GM19238 (cell line): ENCODE measurements around the gene PIRT.
"Not testable (repeated sequence)": the region's sequence is repeated elsewhere in the genome, so short reads cannot be mapped to it uniquely, and the experiment has no call there.

Experiments
- DNase-seq: peaks from one replicate; pipeline ENCODE4 v3.0.0; 2011; ENCODE audit warnings: low spot score; ENCODE audit not compliant: insufficient read length

The PIRT gene

GRCh38 chr17:10837921-10838320 lies at the start of gene PIRT:
TSS of gene PIRT (minus strand) at chr17:10838087. CDS start at chr17:10825645, 12,442 bp downstream.
- no peak for DNase-seq

DNA sequence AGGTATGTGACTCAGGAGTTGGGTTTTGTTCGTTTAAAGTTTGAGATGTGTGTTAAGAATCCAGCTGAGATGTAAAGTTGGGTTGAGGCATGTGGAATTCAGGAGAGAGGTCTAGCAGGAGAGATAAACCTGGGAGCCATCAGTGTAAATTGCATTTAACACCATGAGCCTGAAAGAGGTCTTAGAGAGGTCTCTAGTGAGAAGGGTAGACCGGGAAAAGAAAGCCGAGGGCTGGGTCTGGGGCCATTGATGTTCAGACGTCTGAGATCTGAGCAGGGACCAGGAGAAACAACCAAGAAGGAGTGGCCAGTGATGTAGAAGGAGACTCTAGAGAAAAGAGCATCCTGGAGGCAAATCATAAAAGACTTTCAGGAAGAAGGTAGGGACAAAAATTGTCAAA lies 44.1 kb upstream of the PIRT start:
- DNase-seq, result no peak

GRCh38 chr17:10879190-10879836 lies 41.4 kb upstream of the PIRT start:
- no peak for DNase-seq

- DNase-seq, result peak; percentile 7
Observed at GRCh38 chr17:10875984-10876555, 38.2 kb upstream of the PIRT start.

DNA sequence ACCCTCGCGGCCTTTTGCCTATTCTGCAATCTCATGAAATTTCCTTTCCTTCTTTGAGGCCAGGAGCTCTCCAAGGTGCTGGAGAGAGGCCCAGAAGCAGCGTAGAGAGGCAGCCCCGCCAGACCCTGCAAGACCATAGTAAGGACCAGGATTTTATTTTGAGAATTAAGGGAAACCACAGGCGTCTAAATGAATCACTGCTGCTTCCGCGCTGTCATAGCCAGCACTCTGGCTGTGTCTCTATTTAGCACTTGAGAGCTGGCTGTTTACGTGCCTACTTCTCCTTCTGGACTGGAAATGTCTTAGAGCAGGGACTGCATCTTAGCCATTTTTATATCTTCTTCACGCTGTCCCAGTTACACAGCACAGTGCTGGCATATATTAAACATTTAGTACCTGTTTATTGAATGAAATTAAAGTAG lies 37.6 kb upstream of the PIRT start:
- no peak for DNase-seq

GRCh38 chr17:10871914-10872313 lies 34.0 kb upstream of the PIRT start:
- DNase-seq, result no peak

DNA sequence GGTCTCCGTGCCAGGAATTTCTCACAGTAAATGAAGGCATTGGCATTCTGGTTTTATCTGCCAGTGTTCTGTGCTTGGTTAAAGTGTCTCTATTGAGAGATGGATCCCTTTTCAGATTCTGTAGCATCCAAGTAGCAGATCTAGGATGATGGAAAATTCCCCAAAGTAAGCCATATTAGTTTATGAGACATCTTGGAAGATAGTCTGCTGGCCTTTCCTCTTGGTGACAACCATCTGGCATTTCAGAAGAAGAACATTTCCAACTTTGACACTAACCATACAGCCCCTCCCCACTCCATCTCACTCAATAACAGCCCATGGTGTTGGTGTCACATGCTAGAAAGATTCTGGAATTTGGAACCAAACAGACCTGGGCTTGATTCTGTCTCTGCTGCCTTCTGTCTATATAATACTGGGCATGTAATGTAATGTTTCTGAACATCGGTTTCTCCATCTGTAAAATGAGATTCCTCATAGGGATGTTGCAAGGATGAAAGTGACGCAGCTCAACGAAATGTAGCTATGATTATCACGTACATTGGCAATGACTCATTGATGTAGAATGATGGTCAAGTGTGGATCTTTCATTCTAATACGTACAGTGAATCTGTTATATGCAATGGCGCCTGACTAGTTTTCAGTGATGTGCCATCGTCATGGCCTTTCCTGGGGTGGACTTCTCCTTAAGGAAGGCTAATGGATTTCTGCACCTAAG lies 32.6 kb upstream of the PIRT start:
- no peak for DNase-seq

DNA sequence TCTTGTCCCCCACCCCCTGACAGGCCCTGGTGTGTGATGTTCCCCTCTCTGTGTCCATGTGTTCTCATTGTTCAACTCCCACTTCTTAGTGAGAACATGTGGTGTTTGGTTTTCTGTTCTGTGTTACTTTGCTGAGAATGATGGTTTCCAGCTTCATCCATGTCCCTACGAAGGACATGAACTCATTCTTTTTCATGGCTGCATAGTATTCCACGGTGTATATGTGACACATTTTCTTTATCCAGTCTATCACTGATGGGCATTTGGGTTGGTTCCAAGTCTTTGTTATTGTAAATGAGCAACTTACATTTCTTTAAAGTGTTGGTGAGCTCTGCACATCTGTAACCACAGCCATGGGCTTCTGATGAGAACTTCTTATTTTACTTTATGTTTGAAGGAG lies 30.9 kb upstream of the PIRT start:
- DNase-seq, result not testable (repeated sequence)

GRCh38 chr17:10859051-10859450 lies 21.2 kb upstream of the PIRT start:
- DNase-seq, result no peak

DNA sequence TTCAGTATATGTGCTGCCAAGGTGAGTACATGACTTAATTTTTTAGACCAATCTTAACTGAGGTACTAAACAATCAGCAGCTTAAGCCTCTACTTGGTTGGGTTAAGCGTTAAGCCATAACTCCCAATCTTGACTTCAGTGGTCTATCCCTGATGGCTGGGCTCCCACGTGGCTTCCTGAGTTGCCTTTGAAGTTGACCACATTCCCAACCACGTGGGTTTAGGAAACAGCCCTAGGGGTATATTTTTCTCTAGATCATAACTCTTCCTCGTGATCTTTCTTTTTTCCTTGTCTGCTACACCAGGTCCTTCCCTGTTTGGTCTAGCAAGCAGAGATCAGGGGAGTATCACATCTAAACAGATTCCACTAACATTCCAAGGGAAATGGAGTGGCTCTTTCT lies 20.1 kb upstream of the PIRT start:
- DNase-seq, result no peak

- DNase-seq, result not testable (repeated sequence)
Observed at GRCh38 chr17:10846636-10847035, 8.7 kb upstream of the PIRT start.

GRCh38 chr17:10845388-10845751 lies 7.5 kb upstream of the PIRT start:
- DNase-seq, result no peak

DNA sequence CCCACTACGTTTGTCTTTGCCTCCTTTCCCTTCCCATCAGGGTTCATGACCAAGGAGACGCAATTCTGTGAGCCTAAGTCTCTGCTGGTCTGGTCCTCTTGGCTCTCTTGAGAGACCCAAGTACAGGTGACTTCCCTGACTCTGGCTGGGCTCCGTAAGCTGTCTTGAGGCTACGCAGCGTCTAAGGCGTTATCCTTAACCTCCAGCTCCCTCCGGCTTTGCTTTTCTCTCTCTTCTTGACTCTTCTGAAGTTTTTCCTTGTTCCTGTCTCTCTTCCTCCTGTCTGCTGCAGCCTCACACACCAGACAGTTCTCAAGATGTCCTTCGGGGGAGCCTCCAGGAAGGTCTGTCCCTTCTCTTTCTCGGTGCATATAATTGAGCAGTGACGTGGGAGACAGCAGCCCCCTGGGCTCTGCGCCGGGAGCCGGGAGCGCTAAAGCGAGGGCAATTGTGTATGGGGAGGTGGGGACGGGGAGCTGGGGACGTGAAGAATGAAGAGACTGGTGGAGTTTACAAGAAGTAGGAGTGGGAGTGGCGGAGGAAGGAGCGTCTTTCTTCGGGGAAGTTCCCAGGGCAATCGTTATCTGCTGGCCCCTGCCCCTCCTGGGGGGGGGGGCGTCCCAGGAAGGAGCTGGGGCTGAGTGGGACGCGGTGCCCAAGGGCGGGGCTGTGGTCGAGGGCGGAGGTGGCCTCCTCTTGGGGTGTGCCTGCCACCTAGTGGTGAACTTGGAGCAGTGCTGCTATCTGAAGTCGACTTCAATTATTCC lies 6.9 kb upstream of the PIRT start:
- DNase-seq, result peak; percentile 73

- no peak for DNase-seq
Observed at GRCh38 chr17:10843811-10844210, 5.9 kb upstream of the PIRT start.

GRCh38 chr17:10842658-10843057 lies 4.8 kb upstream of the PIRT start:
- no peak for DNase-seq

- DNase-seq, result no peak
Observed at GRCh38 chr17:10838682-10839081, 795 bp upstream of the PIRT start.

DNA sequence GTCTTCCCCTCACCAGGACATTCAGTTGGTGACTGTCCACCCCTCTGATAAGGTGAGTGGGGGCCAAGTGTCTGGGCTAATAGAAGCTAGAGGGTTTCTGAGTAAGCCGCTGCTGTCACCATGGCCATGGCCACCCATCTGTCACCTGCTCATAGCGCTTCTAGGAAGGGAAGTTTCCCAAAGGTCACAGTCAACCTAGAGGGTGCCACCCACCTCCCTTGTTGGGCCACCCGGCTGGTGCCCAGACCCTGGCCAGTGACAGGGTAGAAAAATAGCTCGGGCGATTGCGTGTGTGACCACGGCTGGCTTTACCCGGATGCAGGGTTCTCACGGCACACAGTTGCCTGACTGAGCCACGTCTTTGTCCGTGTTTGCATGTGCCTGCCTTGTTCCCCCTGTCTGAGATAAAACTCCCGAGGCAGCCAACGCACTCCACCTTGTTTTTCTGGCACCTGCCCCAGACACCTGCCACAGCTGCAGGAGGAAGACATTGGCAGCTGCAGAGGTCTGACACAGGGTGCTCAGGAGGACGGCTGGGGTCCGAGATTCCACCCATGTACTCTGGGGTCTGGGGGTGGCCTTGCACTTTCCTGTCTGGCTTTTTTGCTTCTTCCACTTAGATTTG lies 809 bp downstream of the PIRT start:
- no peak for DNase-seq

GRCh38 chr17:10836145-10836544 lies 1.7 kb downstream of the PIRT start:
- DNase-seq, result no peak

GRCh38 chr17:10831696-10832095 lies 6.2 kb downstream of the PIRT start:
- DNase-seq, result no peak

DNA sequence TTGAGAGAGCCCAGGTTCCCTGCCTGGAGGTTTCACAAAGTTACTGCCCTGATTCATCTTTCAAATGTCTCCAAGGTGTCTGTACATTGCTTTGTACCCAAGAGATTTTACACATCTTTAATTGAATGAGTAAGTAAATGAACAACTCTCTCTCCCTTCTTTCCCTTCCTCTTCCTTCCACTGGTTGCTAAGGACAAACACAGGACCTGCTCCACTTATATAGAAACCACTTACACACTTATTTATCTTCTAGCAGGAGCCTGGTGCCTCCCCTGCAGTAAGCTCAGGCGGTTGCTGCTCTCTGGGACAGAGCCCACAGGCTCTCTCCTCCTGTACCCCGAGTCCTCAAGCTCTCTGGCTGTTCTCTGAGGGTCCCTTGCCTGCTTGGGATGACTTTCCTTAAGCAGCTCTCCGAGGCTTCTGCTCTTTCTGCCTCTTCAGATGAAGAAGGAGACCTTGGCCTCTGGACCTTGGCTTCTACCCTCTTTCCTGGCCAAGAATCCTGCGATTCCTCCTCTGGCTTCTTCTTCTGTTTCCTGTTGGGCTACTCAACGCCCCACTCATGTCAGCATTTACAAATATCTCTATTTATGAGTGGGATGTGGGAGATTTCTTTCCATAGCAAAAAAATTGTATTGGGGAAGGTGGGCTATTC lies 9.9 kb downstream of the PIRT start:
- DNase-seq, result no peak

- DNase-seq, result no peak
Observed at GRCh38 chr17:10824874-10825273, 13.0 kb downstream of the PIRT start.
